CD14-positive monocyte (primary cell): ENCODE measurements around the gene LNPEP. TPM values are rescaled to one million over a fixed set of nuclear protein-coding genes. Genes with fewer than 3 reads are reported as not detected.

Experiments
- DNase-seq, 3 donors: peaks; one replicate each; pipeline ENCODE4 v3.0.0-alpha.2; 2011 to 2022
- H2AFZ ChIP-seq: 2 replicates; pipeline ENCODE4 v1.6.0; 2012; ENCODE audit warnings: mild to moderate bottlenecking, low read depth, low read length, inconsistent platforms; ENCODE audit not compliant: insufficient read depth, poor library complexity, severe bottlenecking
- H3K27ac ChIP-seq, 2 donors: 1 replicate in 1 of 2; 2 replicates in 1 of 2; pipeline ENCODE4 v1.5.1; 2012 to 2013; ENCODE audit warnings: low read length in 2 of 2, control low read depth in 1 of 2, inconsistent platforms in 1 of 2, low read depth in 1 of 2, mild to moderate bottlenecking in 1 of 2
- H3K27me3 ChIP-seq, 2 donors: one replicate each; pipeline versions ENCODE4 v1.6.0 to v1.6.1; 2011 to 2013; ENCODE audit warnings: low read length in 2 of 2; ENCODE audit not compliant: control insufficient read depth in 2 of 2, insufficient read depth in 2 of 2
- H3K36me3 ChIP-seq, 2 donors: replicated peaks in 1 of 2; 1 replicate in 1 of 2; 2 replicates in 1 of 2; pipeline versions ENCODE4 v1.5.1 to v1.6.1; 2012 to 2013; ENCODE audit warnings: low read length in 2 of 2, control low read depth in 1 of 2, inconsistent platforms in 1 of 2, mild to moderate bottlenecking in 1 of 2; ENCODE audit not compliant: insufficient read depth in 2 of 2, control insufficient read depth in 1 of 2
- H3K4me1 ChIP-seq, 2 donors: 1 replicate in 1 of 2; 2 replicates in 1 of 2; pipeline versions ENCODE4 v1.5.1 to v1.6.1; 2012 to 2013; ENCODE audit warnings: low read length in 2 of 2, control low read depth in 1 of 2, inconsistent platforms in 1 of 2, mild to moderate bottlenecking in 1 of 2, moderate library complexity in 1 of 2; ENCODE audit not compliant: insufficient read depth in 2 of 2, control insufficient read depth in 1 of 2
- H3K4me2 ChIP-seq: replicated peaks from 2 replicates; pipeline ENCODE3; 2012; ENCODE audit warnings: low read length, moderate library complexity, mild to moderate bottlenecking; ENCODE audit not compliant: poor library complexity, severe bottlenecking; ENCODE audit errors: extremely low read depth
- H3K4me3 ChIP-seq, 3 experiments: fragments of 200-600 bp in 1 of 3; sonication (generic) in 1 of 3; replicated peaks in 1 of 3; 1 replicate in 2 of 3; 2 replicates in 1 of 3; pipeline ENCODE4 v1.5.1; 2011 to 2013; ENCODE audit warnings: low read length in 3 of 3, mild to moderate bottlenecking in 3 of 3, control low read depth in 2 of 3, low read depth in 2 of 3, inconsistent platforms in 1 of 3, moderate library complexity in 1 of 3
- H3K79me2 ChIP-seq: 2 replicates; pipeline ENCODE4 v1.6.0; 2012; ENCODE audit warnings: mild to moderate bottlenecking, control low read depth, inconsistent platforms, low read length, moderate library complexity; ENCODE audit not compliant: insufficient read depth
- H3K9ac ChIP-seq: 2 replicates; pipeline ENCODE4 v1.6.0; 2017; ENCODE audit warnings: low read length, mild to moderate bottlenecking; ENCODE audit not compliant: insufficient read depth, poor library complexity, severe bottlenecking
- H3K9me3 ChIP-seq, 2 donors: replicated peaks in 1 of 2; 1 replicate in 1 of 2; 2 replicates in 1 of 2; pipeline versions ENCODE4 v1.5.1 to v1.6.1; 2012 to 2013; ENCODE audit warnings: low read length in 2 of 2, control low read depth in 1 of 2; ENCODE audit not compliant: control insufficient read depth in 1 of 2, insufficient read depth in 1 of 2
- H4K20me1 ChIP-seq: 2 replicates; pipeline ENCODE4 v1.6.0; 2012; ENCODE audit warnings: mild to moderate bottlenecking, low read length, control low read depth, moderate library complexity; ENCODE audit not compliant: insufficient read depth
- H3K27ac Mint-ChIP-seq, 7 donors: one replicate each; pipeline ENCODE4 v1.8.0; 2020; ENCODE audit warnings: mild to moderate bottlenecking in 7 of 7, mixed read lengths in 7 of 7, moderate library complexity in 6 of 7, inconsistent platforms in 2 of 7
- H3K27me3 Mint-ChIP-seq, 3 donors: one replicate each; pipeline ENCODE4 v1.8.0; 2021 to 2022; ENCODE audit warnings: low read depth in 3 of 3, mild to moderate bottlenecking in 3 of 3, mixed read lengths in 3 of 3, moderate library complexity in 3 of 3, inconsistent platforms in 1 of 3
- H3K36me3 Mint-ChIP-seq, 2 donors: one replicate each; pipeline ENCODE4 v1.8.0; 2020; ENCODE audit warnings: mixed read lengths in 2 of 2, inconsistent platforms in 1 of 2, mild to moderate bottlenecking in 1 of 2
- H3K4me1 Mint-ChIP-seq: one replicate; pipeline ENCODE4 v1.8.0; 2020; ENCODE audit warnings: mild to moderate bottlenecking, mixed read lengths
- H3K4me3 Mint-ChIP-seq, 2 donors: one replicate each; pipeline ENCODE4 v1.8.0; 2020; ENCODE audit warnings: mild to moderate bottlenecking in 2 of 2, mixed read lengths in 2 of 2, moderate library complexity in 1 of 2
- H3K9me3 Mint-ChIP-seq, 7 donors: one replicate each; pipeline ENCODE4 v1.8.0; 2020 to 2022; ENCODE audit warnings: mixed read lengths in 7 of 7, mild to moderate bottlenecking in 6 of 7, moderate library complexity in 6 of 7, inconsistent platforms in 2 of 7
- CTCF ChIP-seq: fragments of 200-600 bp; IDR thresholded peaks from one replicate; pipeline ENCODE4 v1.8.0; 2022; ENCODE audit warnings: antibody characterized with exemption, mild to moderate bottlenecking
- WGBS: methylation state at CpG from one replicate; pipeline ENCODE4 v1.1.5; 2013; ENCODE audit warnings: missing lambda C conversion rate; ENCODE audit not compliant: insufficient coverage; 5-methylcytosine and 5-hydroxymethylcytosine counted together
- intact Hi-C, 2 donors: fragments of 100-400 bp; cut with micrococcal nuclease; formaldehyde crosslinking; loops; one replicate each; pipeline versions ENCODE4 v1.15.0 to v1.15.1; 2023
- polyA plus RNA-seq, 3 donors: library from polyadenylated mRNA; depleted of rRNA in 1 of 3; unstranded in 2 of 3; stranded (reverse) in 1 of 3; fragments of 300-500 nt in 2 of 3; fragments of >200 nt in 1 of 3; fragmentation: Illumina TruSeq in 2 of 3; gene quantifications; 1 replicate in 2 of 3; 2 replicates in 1 of 3; pipeline ENCODE4 v1.2.3, GENCODE V29; 2012 to 2021

LNPEP gene
- polyA plus RNA-seq, 3 donors = 9.2 to 22.5 (median 14.5) TPM

- intact Hi-C loops = loop anchor here (5.0 to 10.0 kb wide), 4 partner anchors 39 to 132 kb away; partner anchors contain the start of gene ERAP1 (in 2 of the 2)
- WGBS = 0% methylated on average over 23 of the region's 27 CpGs
- H3K27ac Mint-ChIP-seq = peak overlapping the region; percentile 92 to 99 (median 97)
Observed at GRCh38 chr5:96936431-96937320, 796 bp downstream of the LNPEP start.

More at GRCh38 chr5:96936431-96937320, 796 bp downstream of the LNPEP start:
- H3K4me2 ChIP-seq = peak overlapping the region; percentile 85
- H3K36me3 ChIP-seq = peaks cover 2 to 3% of the 10 kb centered on the region in 2 donors
- TF ChIP-seq CTCF = no peak
- H3K4me3 ChIP-seq = peak overlapping the region; percentile 70 to 94 (median 88)
- peaks cover 66% of the 10 kb centered on the region for H3K79me2 ChIP-seq
- peak overlapping the region; percentile 94 to 95 for H3K4me3 Mint-ChIP-seq
- peaks cover 61% of the 10 kb centered on the region for H3K4me1 Mint-ChIP-seq
- H4K20me1 ChIP-seq = peaks cover 33% of the 10 kb centered on the region
- H3K9ac ChIP-seq = peak overlapping the region; percentile 91
- H3K9me3 Mint-ChIP-seq = no peaks in the 10 kb centered on the region
- H3K27ac ChIP-seq = peak overlapping the region; percentile 94 to 95
- H3K27me3 Mint-ChIP-seq = no peaks in the 10 kb centered on the region
- peaks cover 34 to 52% of the 10 kb centered on the region in 2 donors for H3K4me1 ChIP-seq
- peak in 2 of 3 donors; percentile 22 to 28 for DNase-seq
- peak overlapping the region; percentile 93 for H2AFZ ChIP-seq
- H3K9me3 ChIP-seq = no peaks in the 10 kb centered on the region
- H3K36me3 Mint-ChIP-seq = peaks cover 7 to 10% of the 10 kb centered on the region in 2 donors
- H3K27me3 ChIP-seq = no peaks in the 10 kb centered on the region
